Heart right ventricle (tissue), 16 donors: Measurements from ENCODE around the gene CRYL1. TPM values are rescaled to one million over a fixed set of nuclear protein-coding genes. Genes with fewer than 3 reads are reported as not detected.
A peak's percentile ranks its signal among the peaks of the same experiment; 100 is the strongest.

Experiments used
- ATAC-seq, 8 donors: fragments of 200-7000 bp; cut with Tn5 transposase; one replicate each; pipeline ENCODE4 v1.9.1; 2020; ENCODE audit warnings: mild to moderate bottlenecking in 8 of 8, moderate library complexity in 8 of 8, moderate number of reproducible peaks in 1 of 8
- DNase-seq, 2 donors: peaks; one replicate each; pipeline ENCODE4 v3.0.0-alpha.2; 2020
- H3K27ac ChIP-seq, 10 donors: fragments of 200-600 bp; sonication (generic) in 2 of 10; one replicate each; pipeline versions ENCODE4 v1.5.0 to v1.8.0; 2020 to 2022; ENCODE audit warnings: mild to moderate bottlenecking in 3 of 10
- H3K27me3 ChIP-seq, 7 donors: fragments of 200-600 bp; one replicate each; pipeline ENCODE4 v1.8.0; 2021 to 2022; ENCODE audit warnings: mild to moderate bottlenecking in 2 of 7
- H3K36me3 ChIP-seq, 9 donors: fragments of 200-600 bp; sonication (generic) in 1 of 9; one replicate each; pipeline versions ENCODE4 v1.5.0 to v1.8.0; 2020 to 2022; ENCODE audit warnings: mild to moderate bottlenecking in 2 of 9
- H3K4me1 ChIP-seq, 9 donors: fragments of 200-600 bp; sonication (generic) in 1 of 9; one replicate each; pipeline versions ENCODE4 v1.5.0 to v1.8.0; 2020 to 2022; ENCODE audit warnings: mild to moderate bottlenecking in 4 of 9
- H3K4me3 ChIP-seq, 10 donors: fragments of 200-600 bp; sonication (generic) in 2 of 10; one replicate each; pipeline versions ENCODE4 v1.5.0 to v1.8.0; 2020 to 2022; ENCODE audit warnings: mild to moderate bottlenecking in 7 of 10, moderate library complexity in 2 of 10
- H3K9me3 ChIP-seq, 11 donors: fragments of 200-600 bp in 10 of 11; sonication (generic) in 2 of 11; one replicate each; pipeline versions ENCODE4 v1.5.0 to v1.8.0; 2013 to 2022; ENCODE audit warnings: mild to moderate bottlenecking in 2 of 11, control low read depth in 1 of 11, moderate library complexity in 1 of 11
- CTCF ChIP-seq, 9 donors: fragments of 200-600 bp; sonication (generic) in 2 of 9; IDR thresholded peaks; one replicate each; pipeline versions ENCODE4 v1.5.0 to v1.8.0; 2021 to 2022; ENCODE audit warnings: antibody characterized with exemption in 9 of 9, mild to moderate bottlenecking in 5 of 9, moderate library complexity in 1 of 9
- WGBS, 2 donors: extraction: QIAGEN DNeasy Blood & Tissue Kit; methylation state at CpG; one replicate each; pipeline ENCODE4 v1.1.7; 2013; ENCODE audit warnings: inconsistent platforms in 1 of 2; 5-methylcytosine and 5-hydroxymethylcytosine counted together
- intact Hi-C, 10 donors: fragments of 100-400 bp; cut with DNase I; formaldehyde crosslinking; loops; one replicate each; pipeline versions ENCODE4 v1.11.1 to v1.14.2; 2022
- polyA plus RNA-seq, 2 donors: library from polyadenylated mRNA; stranded (reverse); fragments of 200-250 nt; gene quantifications; one replicate each; pipeline ENCODE4 v1.2.3, GENCODE V29; 2013
- total RNA-seq, 10 donors: library from RNA; stranded (reverse); fragmentation: NEBNext Ultra II Directional in 3 of 10; extraction: Animal tissue kit (Norgen Biotek cat#: 25700) in 3 of 10; gene quantifications; one replicate each; pipeline versions ENCODE4 v1.2.1 to v1.2.4, GENCODE V29; 2021 to 2023
- donor health status: Arrhythmogenic right ventricular cardiomyopathy.
- donor health status: ischemic (EF 13 %, LVEDD 7.1; RV severe dilation, severe dysfunction).
- donor health status: healthy with polysubstance abuse.
- donor health status: DM: no; HTN: yes; CAD: no.
- donor health status: DM: no; HTN: no; CAD: no.
- donor health status: ischemic (EF 25% LVEDD 6.9; RV normal size, moderate dysfunction).
- donor health status: ischemic (EF 25% LVEDD 5.7; RV mildly dilated, moderate dysfunction).
- donor health status: healthy.
- donor health status: DM: yes; HTN: yes; CAD: no.
- donor health status: Ischemic cardiomyopathy.
- donor health status: ischemic (EF 35%, LVEDD 5.7; RV mildly dilated, moderate dysfunction).
- donor health status: nonischemic (EF 11% LVEDD 7.7; RV severe dilation, severe dysfunction).
- donor health status: DM: yes; HTN: yes; CAD: no.
- donor health status: PGD.
- donor health status: ischemic (EF 29% LVEDD 5.4; RV normal size, mild dysfunction).
- donor health status: nonischemic (EF 23%, LVEDD 6.1; RV moderate dilation, normal function).

Gene CRYL1
- total and polyA plus RNA-seq, 12 donors: 10.1 to 27.3 (median 23.2) TPM

GRCh38 chr13:20546556-20546955 lies 20.9 kb upstream of the CRYL1 start:
- WGBS, 2 donors: 60 to 63% methylated on average over 1 of the region's 1 CpG

GRCh38 chr13:20544201-20544923 lies 18.7 kb upstream of the CRYL1 start:
- Histone ChIP-seq H3K27me3 (no peaks in the 10 kb centered on the region), H3K4me1 (peaks cover 0 to 19% (median 0%) of the 10 kb centered on the region in 9 donors), H3K27ac (no peak overlapping the region), H3K36me3 (no peaks in the 10 kb centered on the region), H3K4me3 (no peak overlapping the region), H3K9me3 (no peaks in the 10 kb centered on the region)
- WGBS, 2 donors: 81 to 83% methylated on average over 7 of the region's 7 CpGs
- no peak for TF ChIP-seq CTCF (IDR thresholded peaks at IDR 0.05)
- DNase-seq: no peak
- ATAC-seq: peak in 1 of 8 donors; percentile 41
- intact Hi-C loops: no loop called here

More at GRCh38 chr13:20546556-20546955, 20.9 kb upstream of the CRYL1 start:
- H3K4me1 ChIP-seq: peaks cover 0 to 19% (median 0%) of the 10 kb centered on the region in 9 donors
- H3K27me3 ChIP-seq: no peaks in the 10 kb centered on the region
- H3K4me3 ChIP-seq: no peak overlapping the region
- intact Hi-C loops: no loop called here
- no peaks in the 10 kb centered on the region for H3K9me3 ChIP-seq
- ATAC-seq: peak in 2 of 8 donors; percentile 33 to 35
- DNase-seq: no peak
- no peak for TF ChIP-seq CTCF (IDR thresholded peaks at IDR 0.05)
- no peak overlapping the region for H3K27ac ChIP-seq
- no peaks in the 10 kb centered on the region for H3K36me3 ChIP-seq

- Histone ChIP-seq H3K9me3 (peaks cover 0 to 22% (median 5%) of the 10 kb centered on the region in 11 donors), H3K27me3 (no peaks in the 10 kb centered on the region), H3K4me3 (no peak overlapping the region), H3K27ac (no peak overlapping the region), H3K4me1 (no peaks in the 10 kb centered on the region), H3K36me3 (no peaks in the 10 kb centered on the region)
- no peak for DNase-seq
- no peak for ATAC-seq
- no peak for TF ChIP-seq CTCF (IDR thresholded peaks at IDR 0.05)
- intact Hi-C loops: no loop called here
Observed at GRCh38 chr13:20536992-20537391, 11.3 kb upstream of the CRYL1 start.

GRCh38 chr13:20534038-20534608 lies 8.5 kb upstream of the CRYL1 start:
- DNase-seq: no peak
- Histone ChIP-seq H3K27me3 (peaks cover 0 to 2% (median 0%) of the 10 kb centered on the region in 7 donors), H3K36me3 (no peaks in the 10 kb centered on the region), H3K4me3 (no peak overlapping the region), H3K4me1 (no peaks in the 10 kb centered on the region), H3K9me3 (peaks cover 0 to 22% (median 5%) of the 10 kb centered on the region in 11 donors), H3K27ac (no peak overlapping the region)
- no peak for TF ChIP-seq CTCF (IDR thresholded peaks at IDR 0.05)
- intact Hi-C loops: no loop called here
- ATAC-seq: no peak
- 84 to 85% methylated on average over 10 of the region's 10 CpGs for WGBS, 2 donors
